Upper lobe of right lung (tissue), 1 donor: Measurements from ENCODE around the gene ARPIN. TPM values are rescaled to one million over a fixed set of nuclear protein-coding genes. Genes with fewer than 3 reads are reported as not detected.
"Not testable (repeated sequence)": the region's sequence is repeated elsewhere in the genome, so short reads cannot be mapped to it uniquely, and the experiment has no call there.

Experiments used
- ATAC-seq: fragments of 200-7000 bp; cut with Tn5 transposase; one replicate; pipeline ENCODE4 v1.9.1; 2020; ENCODE audit warnings: mild to moderate bottlenecking, moderate library complexity
- DNase-seq: peaks from one replicate; pipeline ENCODE4 v3.0.0-alpha.2; 2020
- H3K27ac ChIP-seq: fragments of 200-600 bp; one replicate; pipeline ENCODE4 v1.8.0; 2022
- H3K27me3 ChIP-seq: fragments of 200-600 bp; one replicate; pipeline ENCODE4 v1.8.0; 2022; ENCODE audit warnings: mild to moderate bottlenecking
- H3K36me3 ChIP-seq: fragments of 200-600 bp; one replicate; pipeline ENCODE4 v1.8.0; 2022
- H3K4me1 ChIP-seq: fragments of 200-600 bp; one replicate; pipeline ENCODE4 v1.8.0; 2022
- H3K4me3 ChIP-seq: fragments of 200-600 bp; one replicate; pipeline ENCODE4 v1.8.0; 2022; ENCODE audit warnings: mild to moderate bottlenecking
- H3K9me3 ChIP-seq: fragments of 200-600 bp; one replicate; pipeline ENCODE4 v1.8.0; 2022
- intact Hi-C: fragments of 100-400 bp; cut with DNase I; formaldehyde crosslinking; loops from one replicate; pipeline ENCODE4 v1.11.0; 2022
- total RNA-seq: library from RNA; stranded (reverse); fragmentation: NEBNext Ultra II Directional; extraction: Animal tissue kit (Norgen Biotek cat#: 25700); gene quantifications from one replicate; pipeline ENCODE4 v1.2.1, GENCODE V29; 2021
- TF ChIP-seq, protein P1 (sequence below): fragments of 200-600 bp; IDR thresholded peaks from one replicate; pipeline ENCODE4 v1.8.0; 2022; ENCODE audit warnings: antibody characterized with exemption
- donor health status: DM: no; HTN: yes; CAD: no; lungs with severe emphysema.

ARPIN gene
- total RNA-seq, 1 donor from 2014 or later, result 30.5 TPM

DNA sequence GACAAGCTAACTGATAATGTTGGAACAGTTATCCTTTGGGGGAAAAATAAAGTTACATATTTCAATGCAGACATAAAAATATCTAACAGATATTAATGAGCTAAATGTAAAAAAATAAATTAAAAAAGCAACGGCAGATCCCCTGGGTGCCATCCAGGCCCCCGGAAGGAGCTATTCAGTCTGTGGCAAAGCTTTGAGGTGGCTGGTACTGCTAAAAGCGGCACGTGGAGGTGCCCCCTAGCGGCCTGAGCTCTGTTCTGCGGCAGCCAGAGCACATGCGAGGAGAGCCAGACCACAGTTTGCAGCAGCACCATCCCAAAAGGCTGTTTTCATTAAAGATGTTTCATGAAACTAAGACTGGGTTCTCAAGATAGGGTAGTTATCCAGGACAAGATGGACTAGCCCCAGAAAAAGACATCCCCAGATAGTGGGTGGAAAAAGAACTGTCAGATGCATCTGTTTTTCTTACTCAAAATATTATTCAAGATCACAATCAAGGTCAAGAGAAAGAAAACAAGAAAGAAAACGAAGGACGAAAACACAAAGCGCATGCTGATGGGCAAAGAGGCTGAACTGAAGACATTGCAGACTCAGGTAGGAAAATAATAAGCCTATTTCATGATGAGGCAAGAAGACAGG lies 37.7 kb downstream of the ARPIN start:
- intact Hi-C loops, result loop anchor here (5.0 kb wide), 1 partner anchor 113 kb away; no protein-coding TSS in a partner anchor
- H3K4me1 ChIP-seq, result no peaks in the 10 kb centered on the region
- H3K36me3 ChIP-seq, result peaks cover 68% of the 10 kb centered on the region
- H3K4me3 ChIP-seq, result no peak overlapping the region
- peak; percentile 99 for ATAC-seq
- no peaks in the 10 kb centered on the region for H3K9me3 ChIP-seq
- peak; percentile 90 for DNase-seq
- H3K27me3 ChIP-seq, result no peaks in the 10 kb centered on the region
- TF ChIP-seq, protein P1, sequence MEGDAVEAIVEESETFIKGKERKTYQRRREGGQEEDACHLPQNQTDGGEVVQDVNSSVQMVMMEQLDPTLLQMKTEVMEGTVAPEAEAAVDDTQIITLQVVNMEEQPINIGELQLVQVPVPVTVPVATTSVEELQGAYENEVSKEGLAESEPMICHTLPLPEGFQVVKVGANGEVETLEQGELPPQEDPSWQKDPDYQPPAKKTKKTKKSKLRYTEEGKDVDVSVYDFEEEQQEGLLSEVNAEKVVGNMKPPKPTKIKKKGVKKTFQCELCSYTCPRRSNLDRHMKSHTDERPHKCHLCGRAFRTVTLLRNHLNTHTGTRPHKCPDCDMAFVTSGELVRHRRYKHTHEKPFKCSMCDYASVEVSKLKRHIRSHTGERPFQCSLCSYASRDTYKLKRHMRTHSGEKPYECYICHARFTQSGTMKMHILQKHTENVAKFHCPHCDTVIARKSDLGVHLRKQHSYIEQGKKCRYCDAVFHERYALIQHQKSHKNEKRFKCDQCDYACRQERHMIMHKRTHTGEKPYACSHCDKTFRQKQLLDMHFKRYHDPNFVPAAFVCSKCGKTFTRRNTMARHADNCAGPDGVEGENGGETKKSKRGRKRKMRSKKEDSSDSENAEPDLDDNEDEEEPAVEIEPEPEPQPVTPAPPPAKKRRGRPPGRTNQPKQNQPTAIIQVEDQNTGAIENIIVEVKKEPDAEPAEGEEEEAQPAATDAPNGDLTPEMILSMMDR, result peak; percentile 96
- no peak overlapping the region for H3K27ac ChIP-seq

DNA sequence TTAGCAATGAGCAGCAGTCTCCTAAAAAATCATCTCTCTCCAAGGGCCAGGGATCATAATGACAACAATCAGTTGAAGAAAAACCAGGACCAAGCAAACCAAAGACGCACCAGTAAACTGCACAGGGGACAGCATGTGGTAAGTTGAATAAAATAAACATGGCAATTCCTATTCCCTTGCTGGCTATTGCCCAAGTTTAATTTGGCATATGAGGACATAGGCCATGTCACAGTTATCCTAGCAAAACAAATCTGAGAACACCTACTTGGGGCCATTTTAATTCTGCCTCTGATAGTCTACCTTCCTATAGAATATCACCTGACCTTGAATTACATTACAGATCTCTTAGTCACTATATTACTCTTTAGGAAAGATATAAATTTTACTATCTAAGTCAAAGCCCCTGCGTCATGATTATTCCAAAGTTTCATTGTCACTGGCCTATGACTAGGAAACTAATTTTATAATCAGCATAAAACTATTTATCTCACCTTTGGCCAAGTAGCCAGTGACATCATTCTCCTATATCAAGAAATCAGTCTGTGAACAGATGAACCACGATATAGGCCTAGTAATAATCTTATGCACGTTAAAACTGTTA lies 42.0 kb downstream of the ARPIN start:
- DNase-seq (no peak), ATAC-seq (no peak)
- Histone ChIP-seq H3K4me1 (no peaks in the 10 kb centered on the region), H3K27me3 (no peaks in the 10 kb centered on the region), H3K27ac (no peak overlapping the region), H3K4me3 (no peak overlapping the region), H3K36me3 (peaks cover 44% of the 10 kb centered on the region), H3K9me3 (no peaks in the 10 kb centered on the region)
- intact Hi-C loops, result loop anchor here (5.0 kb wide), 1 partner anchor 108 kb away; no protein-coding TSS in a partner anchor
- TF ChIP-seq, protein P1, result no peak

- no peaks in the 10 kb centered on the region for H3K27me3 ChIP-seq
- peaks cover 44% of the 10 kb centered on the region for H3K36me3 ChIP-seq
- no peak for ATAC-seq
- no peak overlapping the region for H3K27ac ChIP-seq
- TF ChIP-seq, protein P1, result no peak
- intact Hi-C loops, result loop anchor here (5.0 kb wide), 1 partner anchor 108 kb away; no protein-coding TSS in a partner anchor
- H3K9me3 ChIP-seq, result no peaks in the 10 kb centered on the region
- DNase-seq, result no peak
- no peaks in the 10 kb centered on the region for H3K4me1 ChIP-seq
- H3K4me3 ChIP-seq, result no peak overlapping the region
Observed at GRCh38 chr15:89870006-89870405, 42.7 kb downstream of the ARPIN start.

GRCh38 chr15:89869490-89869889 lies 43.3 kb downstream of the ARPIN start:
- H3K27me3 ChIP-seq, DNase-seq, H3K27ac ChIP-seq, H3K4me3 ChIP-seq, ATAC-seq, intact Hi-C loops, H3K4me1 ChIP-seq, H3K9me3 ChIP-seq: not testable (repeated sequence)
- peaks cover 45% of the 10 kb centered on the region for H3K36me3 ChIP-seq

DNA sequence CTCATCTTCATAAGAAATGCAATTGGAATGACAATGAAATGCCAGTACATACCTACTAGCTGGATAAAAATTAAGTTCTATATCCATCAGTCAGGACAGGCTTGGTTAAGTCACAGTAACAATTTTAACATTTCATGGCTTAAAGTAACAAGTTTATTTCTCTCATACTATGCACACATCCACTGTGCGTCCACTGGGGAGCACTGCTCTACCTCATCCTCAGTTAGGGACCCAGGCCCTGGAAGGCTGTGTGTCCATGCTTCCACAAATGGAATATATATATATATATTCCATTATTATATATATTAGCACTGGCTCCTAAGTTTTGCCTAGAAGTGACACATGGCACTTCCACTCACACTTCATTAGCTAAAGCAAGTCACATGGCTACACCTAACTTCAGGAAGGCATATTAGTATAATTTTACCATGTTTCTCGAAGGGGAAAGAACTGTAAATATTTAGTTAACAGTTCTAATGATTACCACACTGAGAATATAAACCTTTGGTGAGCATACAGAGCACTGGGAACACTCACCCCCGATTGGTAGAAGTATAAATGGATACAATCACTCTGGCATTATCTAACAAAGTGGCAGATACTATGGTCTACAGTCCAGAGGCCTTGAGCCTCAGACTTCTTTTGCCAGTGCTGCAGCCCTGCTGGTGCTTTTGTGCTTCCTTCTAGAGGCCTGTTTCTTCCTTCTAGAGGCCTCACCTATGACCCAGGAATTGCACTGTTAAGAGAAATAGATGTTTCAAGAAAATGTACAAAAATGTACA lies 47.6 kb downstream of the ARPIN start:
- TF ChIP-seq, protein P1, result no peak
- Histone ChIP-seq H3K36me3 (peaks cover 58% of the 10 kb centered on the region), H3K27me3 (no peaks in the 10 kb centered on the region), H3K27ac (no peak overlapping the region), H3K4me3 (no peak overlapping the region), H3K4me1 (no peaks in the 10 kb centered on the region), H3K9me3 (no peaks in the 10 kb centered on the region)
- intact Hi-C loops, result no loop called here
- ATAC-seq, result no peak
- DNase-seq, result no peak

GRCh38 chr15:89863918-89864317 lies 48.8 kb downstream of the ARPIN start:
- DNase-seq (no peak), ATAC-seq (no peak)
- Histone ChIP-seq H3K9me3 (no peaks in the 10 kb centered on the region), H3K27ac (no peak overlapping the region), H3K27me3 (no peaks in the 10 kb centered on the region), H3K36me3 (peaks cover 63% of the 10 kb centered on the region), H3K4me3 (no peak overlapping the region), H3K4me1 (no peaks in the 10 kb centered on the region)
- TF ChIP-seq, protein P1, result no peak
- intact Hi-C loops, result no loop called here
